Astrocyte (in vitro differentiated cells and primary cell): ENCODE data around the gene HPF1. TPM values are rescaled to one million over a fixed set of nuclear protein-coding genes. Genes with fewer than 3 reads are reported as not detected.
"Not testable (repeated sequence)": the region's sequence is repeated elsewhere in the genome, so short reads cannot be mapped to it uniquely, and the experiment has no call there.

Experiments used
- DNase-seq: peaks from one replicate; pipeline ENCODE4 v3.0.0-alpha.2; 2010; ENCODE audit warnings: low read depth
- FAIRE-seq: peaks from 2 replicates; lab custom pipeline; 2011; peaks lifted over from hg19 to GRCh38; lab: Jason Lieb, UNC
- H2AFZ ChIP-seq: 2 replicates; pipeline ENCODE4 v1.6.0; 2012; ENCODE audit warnings: low read depth, low read length, inconsistent platforms
- H3K27ac ChIP-seq: 2 replicates; pipeline ENCODE4 v1.5.1; 2011; ENCODE audit warnings: low read depth, low read length, inconsistent platforms
- H3K27me3 ChIP-seq: 2 replicates; pipeline ENCODE4 v1.6.0; 2011; ENCODE audit warnings: low read length, inconsistent platforms; ENCODE audit not compliant: insufficient read depth
- H3K36me3 ChIP-seq: 2 replicates; pipeline ENCODE4 v1.5.1; 2011; ENCODE audit warnings: low read length, inconsistent platforms; ENCODE audit not compliant: insufficient read depth
- H3K4me1 ChIP-seq: 2 replicates; pipeline ENCODE4 v1.5.1; 2011; ENCODE audit warnings: low read length, inconsistent platforms; ENCODE audit not compliant: insufficient read depth
- H3K4me2 ChIP-seq: 2 replicates; pipeline ENCODE4 v1.6.0; 2012; ENCODE audit warnings: low read length, inconsistent platforms
- H3K4me3 ChIP-seq: 2 replicates; pipeline ENCODE4 v1.5.1; 2011; ENCODE audit warnings: low read depth, mild to moderate bottlenecking, low read length, inconsistent platforms; ENCODE audit not compliant: insufficient read depth
- H3K79me2 ChIP-seq: 2 replicates; pipeline ENCODE4 v1.6.0; 2012; ENCODE audit warnings: mild to moderate bottlenecking, low read length, inconsistent platforms; ENCODE audit not compliant: insufficient read depth
- H3K9ac ChIP-seq: 2 replicates; pipeline ENCODE4 v1.6.0; 2012; ENCODE audit warnings: mild to moderate bottlenecking, low read length, inconsistent platforms
- H3K9me3 ChIP-seq: 2 replicates; pipeline ENCODE4 v1.5.1; 2012; ENCODE audit warnings: low read depth, mild to moderate bottlenecking, low read length, inconsistent platforms; ENCODE audit not compliant: insufficient read depth
- H4K20me1 ChIP-seq: 2 replicates; pipeline ENCODE4 v1.6.0; 2012; ENCODE audit warnings: low read length, inconsistent platforms; ENCODE audit not compliant: insufficient read depth
- H3K27ac Mint-ChIP-seq: one replicate; pipeline ENCODE4 v1.8.0; 2021; ENCODE audit warnings: mild to moderate bottlenecking, mixed read lengths; ENCODE audit not compliant: unreplicated experiment
- H3K27me3 Mint-ChIP-seq: one replicate; pipeline ENCODE4 v1.8.0; 2021; ENCODE audit warnings: low read depth, mixed read lengths; ENCODE audit not compliant: unreplicated experiment
- H3K36me3 Mint-ChIP-seq: one replicate; pipeline ENCODE4 v1.8.0; 2021; ENCODE audit warnings: low read depth, mixed read lengths; ENCODE audit not compliant: unreplicated experiment
- H3K4me1 Mint-ChIP-seq: one replicate; pipeline ENCODE4 v1.8.0; 2021; ENCODE audit warnings: low read depth, mixed read lengths; ENCODE audit not compliant: unreplicated experiment
- H3K4me3 Mint-ChIP-seq: one replicate; pipeline ENCODE4 v1.8.0; 2021; ENCODE audit warnings: mild to moderate bottlenecking, moderate library complexity, mixed read lengths; ENCODE audit not compliant: unreplicated experiment
- H3K9me3 Mint-ChIP-seq: one replicate; pipeline ENCODE4 v1.8.0; 2021; ENCODE audit warnings: mild to moderate bottlenecking, mixed read lengths; ENCODE audit not compliant: unreplicated experiment
- CTCF ChIP-seq: IDR thresholded peaks from 2 replicates; pipeline ENCODE4 v1.5.1; 2011; ENCODE audit warnings: low read depth, mild to moderate bottlenecking, inconsistent platforms, low read length, moderate library complexity; ENCODE audit not compliant: insufficient read depth
- EZH2 ChIP-seq: IDR thresholded peaks from 2 replicates; pipeline ENCODE4 v1.6.1; 2012; ENCODE audit warnings: mild to moderate bottlenecking, low read length, inconsistent platforms; ENCODE audit not compliant: insufficient read depth
- total RNA-seq: library from RNA; stranded (reverse); gene quantifications from 2 replicates; pipeline ENCODE4 v1.2.1, GENCODE V29; 2021

Gene HPF1
- total RNA-seq, 1 donor from 2014 or later, result 19.7 TPM

- Histone ChIP-seq H3K36me3 (peaks cover 5% of the 10 kb centered on the region), H3K4me1 (no peaks in the 10 kb centered on the region), H3K27me3 (no peaks in the 10 kb centered on the region), H3K27ac (no peak overlapping the region), H3K79me2 (no peaks in the 10 kb centered on the region), H3K9me3 (no peaks in the 10 kb centered on the region), H3K4me3 (no peak overlapping the region), H4K20me1 (no peaks in the 10 kb centered on the region), H3K4me2 (no peak overlapping the region), H2AFZ (no peak overlapping the region), H3K9ac (no peak overlapping the region)
- H3K9me3 Mint-ChIP-seq, result no peaks in the 10 kb centered on the region
- H3K4me3 Mint-ChIP-seq, result no peak overlapping the region
- DNase-seq, result no peak
- H3K27ac Mint-ChIP-seq, result no peak overlapping the region
- peaks cover 3% of the 10 kb centered on the region for H3K36me3 Mint-ChIP-seq
- FAIRE-seq, result no peak
- TF ChIP-seq CTCF (no peak), EZH2 (no peak)
- peaks cover 11% of the 10 kb centered on the region for H3K4me1 Mint-ChIP-seq
- H3K27me3 Mint-ChIP-seq, result no peaks in the 10 kb centered on the region
Observed at GRCh38 chr4:169741569-169741968, 16.2 kb downstream of the HPF1 start.

- not testable (repeated sequence) for DNase-seq, H4K20me1 ChIP-seq, H3K27ac Mint-ChIP-seq, H3K27me3 ChIP-seq, H3K9ac ChIP-seq, H3K4me2 ChIP-seq, H3K9me3 ChIP-seq, H3K36me3 Mint-ChIP-seq, H3K9me3 Mint-ChIP-seq, H3K79me2 ChIP-seq, H3K4me3 ChIP-seq, H3K4me1 ChIP-seq, H3K4me3 Mint-ChIP-seq, H3K27ac ChIP-seq, H2AFZ ChIP-seq, FAIRE-seq, H3K4me1 Mint-ChIP-seq, H3K27me3 Mint-ChIP-seq
- peaks cover 13% of the 10 kb centered on the region for H3K36me3 ChIP-seq
Observed at GRCh38 chr4:169738604-169739003, 19.1 kb downstream of the HPF1 start.

- H3K36me3 Mint-ChIP-seq, result no peaks in the 10 kb centered on the region
- Histone ChIP-seq H4K20me1 (no peaks in the 10 kb centered on the region), H3K36me3 (peaks cover 11% of the 10 kb centered on the region), H3K4me1 (no peaks in the 10 kb centered on the region), H3K79me2 (no peaks in the 10 kb centered on the region), H3K27me3 (no peaks in the 10 kb centered on the region), H3K27ac (no peak overlapping the region), H3K4me2 (no peak overlapping the region), H3K4me3 (no peak overlapping the region), H3K9ac (no peak overlapping the region), H3K9me3 (no peaks in the 10 kb centered on the region), H2AFZ (no peak overlapping the region)
- H3K9me3 Mint-ChIP-seq, result no peaks in the 10 kb centered on the region
- no peak overlapping the region for H3K27ac Mint-ChIP-seq
- H3K4me3 Mint-ChIP-seq, result no peak overlapping the region
- DNase-seq, result no peak
- no peak for FAIRE-seq
- H3K4me1 Mint-ChIP-seq, result no peaks in the 10 kb centered on the region
- no peaks in the 10 kb centered on the region for H3K27me3 Mint-ChIP-seq
- no peak for TF ChIP-seq EZH2
- no peak for TF ChIP-seq CTCF
Observed at GRCh38 chr4:169730564-169730963, 27.2 kb downstream of the HPF1 start.
